ENCODE results near the gene CUTA. TPM values are rescaled to one million over a fixed set of nuclear protein-coding genes. Genes with fewer than 3 reads are reported as not detected.
A peak's percentile ranks its signal among the peaks of the same experiment; 100 is the strongest.

CUTA gene
- 100 to 1,000 TPM; 139 to 146 TPM for total RNA-seq
- polyA plus RNA-seq (ENCODE audit: insufficient read depth, low read depth, low replicate concordance) = 132 TPM
- long read RNA-seq, donor 1, transcript CUTA-205 (5 exons, 1,054 nt) = minor isoform, 34 of 156 reads
- long read RNA-seq, donor 1, transcript CUTA-210 (6 exons, 769 nt) = major isoform, 41 of 156 reads
- long read RNA-seq, donor 1, transcript CUTA-214 (6 exons, 661 nt) = minor isoform, 22 of 156 reads
- long read RNA-seq, donor 1, transcript CUTA-203 (6 exons, 937 nt) = major isoform, 41 of 156 reads
- long read RNA-seq, donor 1, partial matches to known transcripts = 12 of 156 reads
- long read RNA-seq, donor 1, other reads (novel, unspliced or antisense) = 0 of 156 reads
- long read RNA-seq, donor 2, transcript CUTA-214 (6 exons, 661 nt) = minor isoform, 12 of 65 reads
- long read RNA-seq, donor 2, transcript CUTA-203 (6 exons, 937 nt) = minor isoform, 13 of 65 reads
- long read RNA-seq, donor 2, transcript CUTA-205 (5 exons, 1,054 nt) = minor isoform, 17 of 65 reads
- long read RNA-seq, donor 2, transcript CUTA-210 (6 exons, 769 nt) = major isoform, 19 of 65 reads
- long read RNA-seq, donor 2, partial matches to known transcripts = 0 of 65 reads
- long read RNA-seq, donor 2, other reads (novel, unspliced or antisense) = 0 of 65 reads

GRCh38 chr6:33417903-33418689, at the start of gene CUTA:
Gene CUTA (minus strand): TSS chr6:33418107. CDS start chr6:33418000, 107 bp downstream.
- peak; percentile 99 for DNase-seq
- Histone ChIP-seq H3K9me3 (no peaks in the 10 kb centered on the region), H3K4me1 (peaks cover 35% of the 10 kb centered on the region), H3K36me3 (ENCODE audit: low read depth, missing control alignments) (no peaks in the 10 kb centered on the region), H3K27ac (peak within 1 kb of the TSS; percentile 91 to 99), H3K4me3 (peak within 1 kb of the TSS; percentile 59 to 86), H3K27me3 (no peaks in the 10 kb centered on the region)
- 0 to 1% methylated on average over 20 to 50 of the region's 51 CpGs for whole genome bisulfite sequencing, 2 donors
- peak; percentile 74 for TF ChIP-seq POLR2A (IDR thresholded peaks at IDR 0.05)
- TF ChIP-seq, protein P1, sequence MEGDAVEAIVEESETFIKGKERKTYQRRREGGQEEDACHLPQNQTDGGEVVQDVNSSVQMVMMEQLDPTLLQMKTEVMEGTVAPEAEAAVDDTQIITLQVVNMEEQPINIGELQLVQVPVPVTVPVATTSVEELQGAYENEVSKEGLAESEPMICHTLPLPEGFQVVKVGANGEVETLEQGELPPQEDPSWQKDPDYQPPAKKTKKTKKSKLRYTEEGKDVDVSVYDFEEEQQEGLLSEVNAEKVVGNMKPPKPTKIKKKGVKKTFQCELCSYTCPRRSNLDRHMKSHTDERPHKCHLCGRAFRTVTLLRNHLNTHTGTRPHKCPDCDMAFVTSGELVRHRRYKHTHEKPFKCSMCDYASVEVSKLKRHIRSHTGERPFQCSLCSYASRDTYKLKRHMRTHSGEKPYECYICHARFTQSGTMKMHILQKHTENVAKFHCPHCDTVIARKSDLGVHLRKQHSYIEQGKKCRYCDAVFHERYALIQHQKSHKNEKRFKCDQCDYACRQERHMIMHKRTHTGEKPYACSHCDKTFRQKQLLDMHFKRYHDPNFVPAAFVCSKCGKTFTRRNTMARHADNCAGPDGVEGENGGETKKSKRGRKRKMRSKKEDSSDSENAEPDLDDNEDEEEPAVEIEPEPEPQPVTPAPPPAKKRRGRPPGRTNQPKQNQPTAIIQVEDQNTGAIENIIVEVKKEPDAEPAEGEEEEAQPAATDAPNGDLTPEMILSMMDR (IDR thresholded peaks at IDR 0.05) = peak; percentile 34 to 70 (median 59)
- intact Hi-C loops (cut with DNase I; ENCODE audit: low total_unique reads) = loop anchor here (10.0 kb wide), 1 partner anchor 103 kb away; the partner anchor contains the start of genes TAPBP and ZBTB22

- no peak for DNase-seq
- TF ChIP-seq POLR2A (IDR thresholded peaks at IDR 0.05) = no peak
- TF ChIP-seq, protein P1 (IDR thresholded peaks at IDR 0.05) = no peak
- Histone ChIP-seq H3K36me3 (ENCODE audit: low read depth, missing control alignments) (no peaks in the 10 kb centered on the region), H3K9me3 (no peaks in the 10 kb centered on the region), H3K4me1 (no peaks in the 10 kb centered on the region), H3K27me3 (no peaks in the 10 kb centered on the region), H3K27ac (no peak overlapping the region), H3K4me3 (no peak overlapping the region)
- WGBS, 2 donors = 73 to 81% methylated on average over 7 of the region's 7 CpGs
- intact Hi-C loops (cut with DNase I; ENCODE audit: low total_unique reads) = no loop called here
These were observed 49.2 kb upstream of the CUTA start for GRCh38 chr6:33467091-33467490.

GRCh38 chr6:33466075-33466735, 48.3 kb upstream of the CUTA start:
- WGBS, 2 donors = 86 to 95% methylated on average over 4 of the region's 4 CpGs
- no peaks in the 10 kb centered on the region for H3K4me1 ChIP-seq
- TF ChIP-seq POLR2A (IDR thresholded peaks at IDR 0.05) = no peak
- TF ChIP-seq, protein P1 (IDR thresholded peaks at IDR 0.05) = no peak
- no peak overlapping the region for H3K4me3 ChIP-seq
- H3K36me3 ChIP-seq (ENCODE audit: low read depth, missing control alignments) = no peaks in the 10 kb centered on the region
- H3K9me3 ChIP-seq = no peaks in the 10 kb centered on the region
- intact Hi-C loops (cut with DNase I; ENCODE audit: low total_unique reads) = no loop called here
- DNase-seq = no peak
- no peaks in the 10 kb centered on the region for H3K27me3 ChIP-seq
- H3K27ac ChIP-seq = no peak overlapping the region

DNA sequence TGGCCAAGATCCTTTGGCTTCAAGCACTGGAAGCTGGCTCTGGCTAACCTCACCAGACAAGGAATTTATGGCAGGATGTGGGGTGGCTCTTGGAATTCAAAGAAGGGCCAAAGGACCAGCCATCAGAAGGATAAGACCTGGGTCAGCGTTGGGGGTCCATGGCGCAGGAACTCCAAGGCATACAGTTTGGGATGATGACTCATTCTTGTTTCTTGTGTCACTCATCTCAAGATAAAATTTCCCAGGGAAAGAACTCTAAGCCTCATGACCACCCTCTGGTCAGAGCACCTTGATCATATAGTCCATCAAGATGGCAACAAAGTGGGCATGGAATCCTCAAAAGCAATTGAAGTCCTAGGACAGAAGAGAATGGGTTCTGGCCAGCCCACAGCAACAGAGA, 41.3 kb upstream of the CUTA start:
- Histone ChIP-seq H3K4me1 (peaks cover 25% of the 10 kb centered on the region), H3K4me3 (no peak overlapping the region), H3K27me3 (no peaks in the 10 kb centered on the region), H3K9me3 (no peaks in the 10 kb centered on the region), H3K27ac (no peak overlapping the region), H3K36me3 (ENCODE audit: low read depth, missing control alignments) (no peaks in the 10 kb centered on the region)
- DNase-seq = no peak
- intact Hi-C loops (cut with DNase I; ENCODE audit: low total_unique reads) = no loop called here
- TF ChIP-seq, protein P1 (IDR thresholded peaks at IDR 0.05) = no peak
- no peak for TF ChIP-seq POLR2A (IDR thresholded peaks at IDR 0.05)
- 89 to 98% methylated on average over 2 of the region's 2 CpGs for WGBS, 2 donors

Measured in testis (tissue), 5 donors.